Left renal cortex interstitium (tissue), 4 donors: ENCODE data around the gene TEAD1. TPM values are rescaled to one million over a fixed set of nuclear protein-coding genes. Genes with fewer than 3 reads are reported as not detected.

Source experiments
- DNase-seq, 4 donors: peaks; one replicate each; pipeline ENCODE4 v3.0.0-alpha.2; 2013; ENCODE audit warnings: low read depth in 4 of 4, low spot score in 2 of 4, missing footprints in 1 of 4
- polyA plus RNA-seq, 4 donors: library from polyadenylated mRNA; unstranded; fragments of 120-200 nt; gene quantifications; one replicate each; pipeline ENCODE4 v1.2.1, GENCODE V29; 2013; ENCODE audit not compliant: insufficient read length in 4 of 4

TEAD1 gene
- polyA plus RNA-seq, 4 donors, result 77.4 to 91.7 (median 86.5) TPM

- DNase-seq, result no peak
Observed at GRCh38 chr11:12918667-12919066, 244.4 kb downstream of the TEAD1 start.

- no peak for DNase-seq
Observed at GRCh38 chr11:12922418-12922817, 248.2 kb downstream of the TEAD1 start.

GRCh38 chr11:12922980-12923507 is 248.8 kb downstream of the TEAD1 start:
- DNase-seq, result no peak

GRCh38 chr11:12924650-12925049 is 250.4 kb downstream of the TEAD1 start:
- DNase-seq, result no peak

- DNase-seq, result no peak
Observed at GRCh38 chr11:12925520-12925919, 251.3 kb downstream of the TEAD1 start.

GRCh38 chr11:12927221-12927620 is 253.0 kb downstream of the TEAD1 start:
- DNase-seq, result no peak

- no peak for DNase-seq
Observed at GRCh38 chr11:12927886-12928285, 253.7 kb downstream of the TEAD1 start.

GRCh38 chr11:12930850-12931249 is 256.6 kb downstream of the TEAD1 start:
- no peak for DNase-seq

GRCh38 chr11:12932485-12932884 is 258.3 kb downstream of the TEAD1 start:
- no peak for DNase-seq

GRCh38 chr11:12936200-12936599 is 262.0 kb downstream of the TEAD1 start:
- no peak for DNase-seq

- no peak for DNase-seq
Observed at GRCh38 chr11:12938590-12939247, 264.5 kb downstream of the TEAD1 start.

GRCh38 chr11:12941671-12942070 is 267.4 kb downstream of the TEAD1 start:
- DNase-seq, result no peak

- no peak for DNase-seq
Observed at GRCh38 chr11:12942157-12942556, 267.9 kb downstream of the TEAD1 start.

GRCh38 chr11:12943311-12943710 is 269.1 kb downstream of the TEAD1 start:
- DNase-seq, result no peak

GRCh38 chr11:12944889-12945288 is 270.7 kb downstream of the TEAD1 start:
- DNase-seq, result no peak

GRCh38 chr11:12949453-12949852 is 275.2 kb downstream of the TEAD1 start:
- DNase-seq, result no peak

GRCh38 chr11:12950670-12951069 is 276.4 kb downstream of the TEAD1 start:
- no peak for DNase-seq

GRCh38 chr11:12951376-12951775 is 277.2 kb downstream of the TEAD1 start:
- no peak for DNase-seq

GRCh38 chr11:12952094-12952493 is 277.9 kb downstream of the TEAD1 start:
- no peak for DNase-seq

- DNase-seq, result no peak
Observed at GRCh38 chr11:12958986-12959385, 284.8 kb downstream of the TEAD1 start.

GRCh38 chr11:12961615-12962014 is 287.4 kb downstream of the TEAD1 start:
- no peak for DNase-seq

GRCh38 chr11:12962306-12962705 is 288.1 kb downstream of the TEAD1 start:
- no peak for DNase-seq

- DNase-seq, result no peak
Observed at GRCh38 chr11:12963051-12963450, 288.8 kb downstream of the TEAD1 start.
